ENCODE measurements around the gene CORO2A.

Gene CORO2A

DNA sequence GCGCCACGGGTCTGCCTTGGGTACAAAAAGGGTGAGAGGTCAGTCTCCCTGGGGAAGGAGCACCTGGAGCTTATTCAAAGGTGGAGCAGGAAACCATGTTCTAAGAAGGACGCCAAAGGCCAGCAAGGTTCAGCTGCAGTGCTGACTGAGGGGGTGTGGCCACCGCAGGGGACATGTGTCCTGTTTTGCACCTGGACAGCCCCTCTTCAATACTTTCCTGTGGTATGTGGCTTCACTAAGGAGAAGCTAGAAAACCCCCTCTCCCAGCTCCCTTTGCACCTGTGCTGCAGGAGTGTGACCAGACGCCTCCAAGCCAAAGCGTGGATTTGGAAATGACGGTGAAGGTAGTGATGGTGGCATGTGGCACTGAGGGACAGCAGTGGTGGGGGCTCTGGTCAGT lies 97.0 kb downstream of the CORO2A start (continued):
- TF ChIP-seq, protein P1, sequence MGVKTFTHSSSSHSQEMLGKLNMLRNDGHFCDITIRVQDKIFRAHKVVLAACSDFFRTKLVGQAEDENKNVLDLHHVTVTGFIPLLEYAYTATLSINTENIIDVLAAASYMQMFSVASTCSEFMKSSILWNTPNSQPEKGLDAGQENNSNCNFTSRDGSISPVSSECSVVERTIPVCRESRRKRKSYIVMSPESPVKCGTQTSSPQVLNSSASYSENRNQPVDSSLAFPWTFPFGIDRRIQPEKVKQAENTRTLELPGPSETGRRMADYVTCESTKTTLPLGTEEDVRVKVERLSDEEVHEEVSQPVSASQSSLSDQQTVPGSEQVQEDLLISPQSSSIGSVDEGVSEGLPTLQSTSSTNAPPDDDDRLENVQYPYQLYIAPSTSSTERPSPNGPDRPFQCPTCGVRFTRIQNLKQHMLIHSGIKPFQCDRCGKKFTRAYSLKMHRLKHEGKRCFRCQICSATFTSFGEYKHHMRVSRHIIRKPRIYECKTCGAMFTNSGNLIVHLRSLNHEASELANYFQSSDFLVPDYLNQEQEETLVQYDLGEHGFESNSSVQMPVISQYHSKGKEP (tag by site-specific recombination; IDR thresholded peaks at IDR 0.05), result no peak

DNA sequence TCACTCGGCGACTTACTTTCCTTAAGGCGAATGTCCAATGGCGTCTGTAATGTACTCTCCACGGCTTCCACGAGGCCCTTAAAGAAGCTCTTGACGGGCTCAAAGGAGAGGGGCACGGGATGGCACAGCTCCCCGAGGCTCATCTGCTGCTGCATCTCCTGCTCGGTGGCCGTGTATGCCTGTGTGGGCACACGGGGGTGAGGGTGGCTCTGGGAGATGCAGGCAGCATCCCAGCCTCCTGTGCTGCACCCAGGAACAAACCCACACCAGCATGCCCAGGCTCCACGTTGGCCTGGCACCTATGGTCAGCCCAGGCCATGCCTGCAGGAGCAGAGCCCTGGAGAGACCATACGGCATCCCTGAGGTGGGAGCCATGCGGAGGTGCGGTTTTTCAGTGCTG lies 97.6 kb downstream of the CORO2A start:
- Histone ChIP-seq H3K36me3 (ENCODE audit: control insufficient read depth in 2 of 2, insufficient read depth in 1 of 2, low read length in 2 of 2) (peaks cover 0 to 46% of the 10 kb centered on the region in 2 experiments; a peak in 2 of 3 replicates), H3K4me1 (ENCODE audit: control insufficient read depth, insufficient read depth, low read length) (no peaks in the 10 kb centered on the region), H3K9me3 (ENCODE audit: control insufficient read depth, insufficient read depth, low read depth, low read length) (no peaks in the 10 kb centered on the region), H3K27ac (ENCODE audit: extremely low read depth, low read depth, low read length) (no peak overlapping the region), H3K4me3 (ENCODE audit: low read depth, low read length) (no peak overlapping the region)
- ChIA-PET POLR2A (no interaction called here), CTCF (no interaction called here)
- TF ChIP-seq, protein P2, sequence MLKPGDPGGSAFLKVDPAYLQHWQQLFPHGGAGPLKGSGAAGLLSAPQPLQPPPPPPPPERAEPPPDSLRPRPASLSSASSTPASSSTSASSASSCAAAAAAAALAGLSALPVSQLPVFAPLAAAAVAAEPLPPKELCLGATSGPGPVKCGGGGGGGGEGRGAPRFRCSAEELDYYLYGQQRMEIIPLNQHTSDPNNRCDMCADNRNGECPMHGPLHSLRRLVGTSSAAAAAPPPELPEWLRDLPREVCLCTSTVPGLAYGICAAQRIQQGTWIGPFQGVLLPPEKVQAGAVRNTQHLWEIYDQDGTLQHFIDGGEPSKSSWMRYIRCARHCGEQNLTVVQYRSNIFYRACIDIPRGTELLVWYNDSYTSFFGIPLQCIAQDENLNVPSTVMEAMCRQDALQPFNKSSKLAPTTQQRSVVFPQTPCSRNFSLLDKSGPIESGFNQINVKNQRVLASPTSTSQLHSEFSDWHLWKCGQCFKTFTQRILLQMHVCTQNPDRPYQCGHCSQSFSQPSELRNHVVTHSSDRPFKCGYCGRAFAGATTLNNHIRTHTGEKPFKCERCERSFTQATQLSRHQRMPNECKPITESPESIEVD (tag by site-specific recombination; IDR thresholded peaks at IDR 0.05), result no peak
- TF ChIP-seq ZFP37 (tag by site-specific recombination; IDR thresholded peaks at IDR 0.05), result no peak
- TF ChIP-seq ZNF707 (tag by site-specific recombination; IDR thresholded peaks at IDR 0.05), result no peak
- no peak for TF ChIP-seq GLIS2 (tag by site-specific recombination; IDR thresholded peaks at IDR 0.05)
- no peak for TF ChIP-seq ZNF747 (tag by site-specific recombination; IDR thresholded peaks at IDR 0.05)
- no peak for TF ChIP-seq ZNF112 (tag by site-specific recombination; IDR thresholded peaks at IDR 0.05)
- TF ChIP-seq ZBTB17 (tag by site-specific recombination; IDR thresholded peaks at IDR 0.05), result no peak
- TF ChIP-seq ZNF777 (tag by site-specific recombination; IDR thresholded peaks at IDR 0.05; ENCODE audit: borderline replicate concordance), result no peak
- no peak for TF ChIP-seq ZNF302 (tag by site-specific recombination; IDR thresholded peaks at IDR 0.05; ENCODE audit: low read depth)
- no peak for TF ChIP-seq KLF16 (tag by site-specific recombination; IDR thresholded peaks at IDR 0.05)

DNA sequence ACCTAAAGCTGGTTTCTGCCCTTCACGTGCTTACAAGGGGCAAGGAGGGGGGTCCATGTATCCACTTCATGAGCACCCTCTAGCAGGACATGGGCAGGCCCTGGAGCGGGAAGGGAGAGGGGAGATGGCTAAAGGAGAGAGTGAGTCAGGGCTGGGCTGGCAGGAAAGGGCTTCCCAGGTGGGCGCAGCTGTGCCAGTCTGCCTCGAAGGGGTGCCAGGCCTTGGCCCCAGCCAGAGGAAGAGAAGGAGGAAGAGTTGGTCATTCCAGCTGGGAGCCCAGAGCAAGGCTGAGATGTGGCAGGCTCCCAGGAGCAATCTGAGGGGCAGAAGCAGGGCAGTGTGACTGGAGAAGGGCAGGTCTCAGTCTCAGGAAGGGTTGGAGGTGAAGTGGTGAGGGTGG lies 98.1 kb downstream of the CORO2A start:
- peaks cover 0 to 41% of the 10 kb centered on the region in 2 experiments; a peak in 2 of 3 replicates for H3K36me3 ChIP-seq (ENCODE audit: control insufficient read depth in 2 of 2, insufficient read depth in 1 of 2, low read length in 2 of 2)
- ChIA-PET POLR2A (no interaction called here), CTCF (interaction anchor here (0.8 kb wide), 1 partner anchor 21 kb away, joined by 3 read pairs; no protein-coding TSS in a partner anchor)

More for the DNA sequence above, 98.1 kb downstream of the CORO2A start:
- no peak overlapping the region for H3K27ac ChIP-seq (ENCODE audit: extremely low read depth, low read depth, low read length)
- TF ChIP-seq, protein P3, sequence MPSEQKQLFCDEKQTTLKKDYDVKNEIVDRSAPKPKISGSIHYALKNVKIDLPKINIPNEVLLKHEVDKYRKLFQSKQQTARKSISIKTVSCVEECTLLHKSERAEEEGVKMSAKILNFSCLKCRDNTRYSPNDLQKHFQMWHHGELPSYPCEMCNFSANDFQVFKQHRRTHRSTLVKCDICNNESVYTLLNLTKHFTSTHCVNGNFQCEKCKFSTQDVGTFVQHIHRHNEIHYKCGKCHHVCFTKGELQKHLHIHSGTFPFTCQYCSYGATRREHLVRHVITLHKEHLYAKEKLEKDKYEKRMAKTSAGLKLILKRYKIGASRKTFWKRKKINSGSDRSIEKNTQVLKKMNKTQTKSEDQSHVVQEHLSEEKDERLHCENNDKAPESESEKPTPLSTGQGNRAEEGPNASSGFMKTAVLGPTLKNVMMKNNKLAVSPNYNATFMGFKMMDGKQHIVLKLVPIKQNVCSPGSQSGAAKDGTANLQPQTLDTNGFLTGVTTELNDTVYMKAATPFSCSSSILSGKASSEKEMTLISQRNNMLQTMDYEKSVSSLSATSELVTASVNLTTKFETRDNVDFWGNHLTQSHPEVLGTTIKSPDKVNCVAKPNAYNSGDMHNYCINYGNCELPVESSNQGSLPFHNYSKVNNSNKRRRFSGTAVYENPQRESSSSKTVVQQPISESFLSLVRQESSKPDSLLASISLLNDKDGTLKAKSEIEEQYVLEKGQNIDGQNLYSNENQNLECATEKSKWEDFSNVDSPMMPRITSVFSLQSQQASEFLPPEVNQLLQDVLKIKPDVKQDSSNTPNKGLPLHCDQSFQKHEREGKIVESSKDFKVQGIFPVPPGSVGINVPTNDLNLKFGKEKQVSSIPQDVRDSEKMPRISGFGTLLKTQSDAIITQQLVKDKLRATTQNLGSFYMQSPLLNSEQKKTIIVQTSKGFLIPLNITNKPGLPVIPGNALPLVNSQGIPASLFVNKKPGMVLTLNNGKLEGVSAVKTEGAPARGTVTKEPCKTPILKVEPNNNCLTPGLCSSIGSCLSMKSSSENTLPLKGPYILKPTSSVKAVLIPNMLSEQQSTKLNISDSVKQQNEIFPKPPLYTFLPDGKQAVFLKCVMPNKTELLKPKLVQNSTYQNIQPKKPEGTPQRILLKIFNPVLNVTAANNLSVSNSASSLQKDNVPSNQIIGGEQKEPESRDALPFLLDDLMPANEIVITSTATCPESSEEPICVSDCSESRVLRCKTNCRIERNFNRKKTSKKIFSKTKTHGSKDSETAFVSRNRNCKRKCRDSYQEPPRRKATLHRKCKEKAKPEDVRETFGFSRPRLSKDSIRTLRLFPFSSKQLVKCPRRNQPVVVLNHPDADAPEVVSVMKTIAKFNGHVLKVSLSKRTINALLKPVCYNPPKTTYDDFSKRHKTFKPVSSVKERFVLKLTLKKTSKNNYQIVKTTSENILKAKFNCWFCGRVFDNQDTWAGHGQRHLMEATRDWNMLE (tag by site-specific recombination; conservative IDR thresholded peaks at IDR 0.05; ENCODE audit: low read depth), result no peak
- no peak for TF ChIP-seq ZNF292 (tag by site-specific recombination; IDR thresholded peaks at IDR 0.05; ENCODE audit: borderline replicate concordance, low read depth)
- TF ChIP-seq, protein P4, sequence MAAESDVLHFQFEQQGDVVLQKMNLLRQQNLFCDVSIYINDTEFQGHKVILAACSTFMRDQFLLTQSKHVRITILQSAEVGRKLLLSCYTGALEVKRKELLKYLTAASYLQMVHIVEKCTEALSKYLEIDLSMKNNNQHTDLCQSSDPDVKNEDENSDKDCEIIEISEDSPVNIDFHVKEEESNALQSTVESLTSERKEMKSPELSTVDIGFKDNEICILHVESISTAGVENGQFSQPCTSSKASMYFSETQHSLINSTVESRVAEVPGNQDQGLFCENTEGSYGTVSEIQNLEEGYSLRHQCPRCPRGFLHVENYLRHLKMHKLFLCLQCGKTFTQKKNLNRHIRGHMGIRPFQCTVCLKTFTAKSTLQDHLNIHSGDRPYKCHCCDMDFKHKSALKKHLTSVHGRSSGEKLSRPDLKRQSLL (tag by site-specific recombination; IDR thresholded peaks at IDR 0.05), result no peak
- no peak for TF ChIP-seq ZNF132 (tag by site-specific recombination; IDR thresholded peaks at IDR 0.05; ENCODE audit: borderline replicate concordance)
- no peak for TF ChIP-seq ZNF23 (tag by site-specific recombination; IDR thresholded peaks at IDR 0.05; ENCODE audit: borderline replicate concordance)
- H3K4me1 ChIP-seq (ENCODE audit: control insufficient read depth, insufficient read depth, low read length), result no peaks in the 10 kb centered on the region
- no peaks in the 10 kb centered on the region for H3K9me3 ChIP-seq (ENCODE audit: control insufficient read depth, insufficient read depth, low read depth, low read length)
- no peak overlapping the region for H3K4me3 ChIP-seq (ENCODE audit: low read depth, low read length)
